GM21526 (cell line): ENCODE measurements around the gene TOMT.

Experiments used
- ATAC-seq: cut with Tn5 transposase; IDR thresholded peaks from one replicate; pipeline ENCODE4 v1.9.1; 2021; ENCODE audit warnings: moderate library complexity; ENCODE audit not compliant: unreplicated experiment, low FRiP score

TOMT gene

GRCh38 chr11:72157131-72157530 lies 51.4 kb downstream of the TOMT start:
- no peak for ATAC-seq
